ENCODE measurements around the gene SMOC1. TPM values are rescaled to one million over a fixed set of nuclear protein-coding genes. Genes with fewer than 3 reads are reported as not detected.

Gene SMOC1
- polyA plus RNA-seq, 1 donor from 2014 or later: not detected

GRCh38 chr14:70022771-70023445 lies 143.7 kb downstream of the SMOC1 start:
- no peaks in the 10 kb centered on the region for H3K9me3 Mint-ChIP-seq
- no peak overlapping the region for H3K4me3 Mint-ChIP-seq
- no peak overlapping the region for H3K27ac Mint-ChIP-seq
- peaks cover 5% of the 10 kb centered on the region for H3K27me3 Mint-ChIP-seq
- peaks cover 0 to 8% (median 2%) of the 10 kb centered on the region in 3 donors for H3K4me1 Mint-ChIP-seq
- no peaks in the 10 kb centered on the region for H3K36me3 Mint-ChIP-seq

GRCh38 chr14:70023871-70024270 lies 144.7 kb downstream of the SMOC1 start:
- peaks cover 1% of the 10 kb centered on the region for H3K27me3 Mint-ChIP-seq
- H3K27ac Mint-ChIP-seq: no peak overlapping the region
- H3K36me3 Mint-ChIP-seq: no peaks in the 10 kb centered on the region
- H3K9me3 Mint-ChIP-seq: no peaks in the 10 kb centered on the region
- H3K4me1 Mint-ChIP-seq: peaks cover 0 to under 1% (median 0%) of the 10 kb centered on the region in 3 donors
- no peak overlapping the region for H3K4me3 Mint-ChIP-seq

- no peak overlapping the region for H3K4me3 Mint-ChIP-seq
- no peaks in the 10 kb centered on the region for H3K9me3 Mint-ChIP-seq
- no peak overlapping the region for H3K27ac Mint-ChIP-seq
- no peaks in the 10 kb centered on the region for H3K4me1 Mint-ChIP-seq
- H3K27me3 Mint-ChIP-seq: peaks cover 3% of the 10 kb centered on the region
- no peaks in the 10 kb centered on the region for H3K36me3 Mint-ChIP-seq
Measured at GRCh38 chr14:70027785-70028428, 148.7 kb downstream of the SMOC1 start.

- Mint-ChIP-seq H3K9me3 (no peaks in the 10 kb centered on the region), H3K4me1 (no peaks in the 10 kb centered on the region), H3K4me3 (no peak overlapping the region), H3K27ac (no peak overlapping the region), H3K27me3 (peaks cover 3% of the 10 kb centered on the region), H3K36me3 (no peaks in the 10 kb centered on the region)
Measured at GRCh38 chr14:70029296-70030132, 150.3 kb downstream of the SMOC1 start.

- Mint-ChIP-seq H3K4me1 (no peaks in the 10 kb centered on the region), H3K36me3 (no peaks in the 10 kb centered on the region), H3K4me3 (no peak overlapping the region), H3K27me3 (peaks cover 3% of the 10 kb centered on the region), H3K9me3 (no peaks in the 10 kb centered on the region), H3K27ac (no peak overlapping the region)
Measured at GRCh38 chr14:70032016-70032415, 152.8 kb downstream of the SMOC1 start.

GRCh38 chr14:70032447-70032846 lies 153.2 kb downstream of the SMOC1 start:
- Mint-ChIP-seq H3K9me3 (no peaks in the 10 kb centered on the region), H3K27me3 (peaks cover 3% of the 10 kb centered on the region), H3K27ac (no peak overlapping the region), H3K4me1 (no peaks in the 10 kb centered on the region), H3K36me3 (no peaks in the 10 kb centered on the region), H3K4me3 (no peak overlapping the region)

GRCh38 chr14:70033116-70033515 lies 153.9 kb downstream of the SMOC1 start:
- Mint-ChIP-seq H3K36me3 (no peaks in the 10 kb centered on the region), H3K4me3 (no peak overlapping the region), H3K9me3 (no peaks in the 10 kb centered on the region)

GRCh38 chr14:70033561-70033960 lies 154.3 kb downstream of the SMOC1 start:
- H3K27ac Mint-ChIP-seq: no peak overlapping the region
- H3K9me3 Mint-ChIP-seq: no peaks in the 10 kb centered on the region
- H3K4me1 Mint-ChIP-seq: no peaks in the 10 kb centered on the region
- H3K4me3 Mint-ChIP-seq: no peak overlapping the region
- no peaks in the 10 kb centered on the region for H3K36me3 Mint-ChIP-seq
- peaks cover 2% of the 10 kb centered on the region for H3K27me3 Mint-ChIP-seq

More at GRCh38 chr14:70033116-70033515, 153.9 kb downstream of the SMOC1 start:
- Mint-ChIP-seq H3K4me1 (no peaks in the 10 kb centered on the region), H3K27me3 (peaks cover 3% of the 10 kb centered on the region), H3K27ac (no peak overlapping the region)

- H3K36me3 Mint-ChIP-seq: no peaks in the 10 kb centered on the region
- no peak overlapping the region for H3K4me3 Mint-ChIP-seq
- H3K4me1 Mint-ChIP-seq: no peaks in the 10 kb centered on the region
- no peak overlapping the region for H3K27ac Mint-ChIP-seq
- peaks cover 2% of the 10 kb centered on the region for H3K27me3 Mint-ChIP-seq
- no peaks in the 10 kb centered on the region for H3K9me3 Mint-ChIP-seq
Measured at GRCh38 chr14:70034257-70034656, 155.0 kb downstream of the SMOC1 start.

GRCh38 chr14:70036665-70037064 lies 157.4 kb downstream of the SMOC1 start:
- Mint-ChIP-seq H3K4me3 (no peak overlapping the region), H3K36me3 (no peaks in the 10 kb centered on the region), H3K4me1 (no peaks in the 10 kb centered on the region), H3K27ac (no peak overlapping the region), H3K27me3 (peaks cover 3% of the 10 kb centered on the region), H3K9me3 (no peaks in the 10 kb centered on the region)

GRCh38 chr14:70043001-70043400 lies 163.8 kb downstream of the SMOC1 start:
- no peak overlapping the region for H3K27ac Mint-ChIP-seq
- H3K27me3 Mint-ChIP-seq: peaks cover 8% of the 10 kb centered on the region
- no peaks in the 10 kb centered on the region for H3K4me1 Mint-ChIP-seq
- no peaks in the 10 kb centered on the region for H3K9me3 Mint-ChIP-seq
- H3K4me3 Mint-ChIP-seq: no peak overlapping the region
- H3K36me3 Mint-ChIP-seq: no peaks in the 10 kb centered on the region

GRCh38 chr14:70045310-70045709 lies 166.1 kb downstream of the SMOC1 start:
- Mint-ChIP-seq H3K36me3 (no peaks in the 10 kb centered on the region), H3K4me1 (no peaks in the 10 kb centered on the region), H3K4me3 (no peak overlapping the region), H3K27ac (no peak overlapping the region), H3K9me3 (no peaks in the 10 kb centered on the region), H3K27me3 (peaks cover 6% of the 10 kb centered on the region)

GRCh38 chr14:70045844-70046535 lies 166.8 kb downstream of the SMOC1 start:
- no peaks in the 10 kb centered on the region for H3K9me3 Mint-ChIP-seq
- H3K4me1 Mint-ChIP-seq: no peaks in the 10 kb centered on the region
- H3K4me3 Mint-ChIP-seq: no peak overlapping the region
- no peaks in the 10 kb centered on the region for H3K36me3 Mint-ChIP-seq
- H3K27me3 Mint-ChIP-seq: peaks cover 5% of the 10 kb centered on the region
- no peak overlapping the region for H3K27ac Mint-ChIP-seq

GRCh38 chr14:70047598-70048312 lies 168.5 kb downstream of the SMOC1 start:
- H3K27ac Mint-ChIP-seq: no peak overlapping the region
- H3K4me3 Mint-ChIP-seq: no peak overlapping the region
- H3K27me3 Mint-ChIP-seq: peaks cover 5% of the 10 kb centered on the region
- H3K36me3 Mint-ChIP-seq: no peaks in the 10 kb centered on the region
- no peaks in the 10 kb centered on the region for H3K9me3 Mint-ChIP-seq
- H3K4me1 Mint-ChIP-seq: no peaks in the 10 kb centered on the region
